Esophagus squamous epithelium (tissue), 4 donors: Measurements from ENCODE around the gene SKA2.

Experiments
- CTCF ChIP-seq, 6 experiments: fragments of 450-650 bp in 4 of 6; fragments of 200-600 bp in 2 of 6; sonication (generic) in 2 of 6; IDR thresholded peaks; one replicate each; pipeline ENCODE4 v1.5.1; 2016 to 2019; ENCODE audit warnings: antibody characterized with exemption in 6 of 6, mild to moderate bottlenecking in 4 of 6, moderate library complexity in 4 of 6
- POLR2A ChIP-seq, 4 donors: fragments of 450-650 bp; IDR thresholded peaks; one replicate each; pipeline ENCODE4 v1.6.1; 2017; ENCODE audit warnings: antibody characterized with exemption in 4 of 4, mild to moderate bottlenecking in 4 of 4, moderate library complexity in 3 of 4

- TF ChIP-seq CTCF (IDR thresholded peaks at IDR 0.05): no peak
- TF ChIP-seq POLR2A (IDR thresholded peaks at IDR 0.05): no peak
These were observed 2.1 kb downstream of the SKA2 start for GRCh38 chr17:59152925-59153324.
